Measurements from ENCODE around the gene CNOT1. TPM values are rescaled to one million over a fixed set of nuclear protein-coding genes. Genes with fewer than 3 reads are reported as not detected.

CNOT1 gene
- polyA plus RNA-seq, 1 donor from 2014 or later, result 66.2 TPM

- no peak for TF ChIP-seq RAD21 (conservative IDR thresholded peaks at IDR 0.05)
- TF ChIP-seq, protein P1, sequence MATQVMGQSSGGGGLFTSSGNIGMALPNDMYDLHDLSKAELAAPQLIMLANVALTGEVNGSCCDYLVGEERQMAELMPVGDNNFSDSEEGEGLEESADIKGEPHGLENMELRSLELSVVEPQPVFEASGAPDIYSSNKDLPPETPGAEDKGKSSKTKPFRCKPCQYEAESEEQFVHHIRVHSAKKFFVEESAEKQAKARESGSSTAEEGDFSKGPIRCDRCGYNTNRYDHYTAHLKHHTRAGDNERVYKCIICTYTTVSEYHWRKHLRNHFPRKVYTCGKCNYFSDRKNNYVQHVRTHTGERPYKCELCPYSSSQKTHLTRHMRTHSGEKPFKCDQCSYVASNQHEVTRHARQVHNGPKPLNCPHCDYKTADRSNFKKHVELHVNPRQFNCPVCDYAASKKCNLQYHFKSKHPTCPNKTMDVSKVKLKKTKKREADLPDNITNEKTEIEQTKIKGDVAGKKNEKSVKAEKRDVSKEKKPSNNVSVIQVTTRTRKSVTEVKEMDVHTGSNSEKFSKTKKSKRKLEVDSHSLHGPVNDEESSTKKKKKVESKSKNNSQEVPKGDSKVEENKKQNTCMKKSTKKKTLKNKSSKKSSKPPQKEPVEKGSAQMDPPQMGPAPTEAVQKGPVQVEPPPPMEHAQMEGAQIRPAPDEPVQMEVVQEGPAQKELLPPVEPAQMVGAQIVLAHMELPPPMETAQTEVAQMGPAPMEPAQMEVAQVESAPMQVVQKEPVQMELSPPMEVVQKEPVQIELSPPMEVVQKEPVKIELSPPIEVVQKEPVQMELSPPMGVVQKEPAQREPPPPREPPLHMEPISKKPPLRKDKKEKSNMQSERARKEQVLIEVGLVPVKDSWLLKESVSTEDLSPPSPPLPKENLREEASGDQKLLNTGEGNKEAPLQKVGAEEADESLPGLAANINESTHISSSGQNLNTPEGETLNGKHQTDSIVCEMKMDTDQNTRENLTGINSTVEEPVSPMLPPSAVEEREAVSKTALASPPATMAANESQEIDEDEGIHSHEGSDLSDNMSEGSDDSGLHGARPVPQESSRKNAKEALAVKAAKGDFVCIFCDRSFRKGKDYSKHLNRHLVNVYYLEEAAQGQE (IDR thresholded peaks at IDR 0.05; ENCODE audit: borderline replicate concordance), result no peak
- TF ChIP-seq EP300 (conservative IDR thresholded peaks at IDR 0.05; ENCODE audit: poor library complexity, severe bottlenecking), result no peak
- TF ChIP-seq, protein P2, sequence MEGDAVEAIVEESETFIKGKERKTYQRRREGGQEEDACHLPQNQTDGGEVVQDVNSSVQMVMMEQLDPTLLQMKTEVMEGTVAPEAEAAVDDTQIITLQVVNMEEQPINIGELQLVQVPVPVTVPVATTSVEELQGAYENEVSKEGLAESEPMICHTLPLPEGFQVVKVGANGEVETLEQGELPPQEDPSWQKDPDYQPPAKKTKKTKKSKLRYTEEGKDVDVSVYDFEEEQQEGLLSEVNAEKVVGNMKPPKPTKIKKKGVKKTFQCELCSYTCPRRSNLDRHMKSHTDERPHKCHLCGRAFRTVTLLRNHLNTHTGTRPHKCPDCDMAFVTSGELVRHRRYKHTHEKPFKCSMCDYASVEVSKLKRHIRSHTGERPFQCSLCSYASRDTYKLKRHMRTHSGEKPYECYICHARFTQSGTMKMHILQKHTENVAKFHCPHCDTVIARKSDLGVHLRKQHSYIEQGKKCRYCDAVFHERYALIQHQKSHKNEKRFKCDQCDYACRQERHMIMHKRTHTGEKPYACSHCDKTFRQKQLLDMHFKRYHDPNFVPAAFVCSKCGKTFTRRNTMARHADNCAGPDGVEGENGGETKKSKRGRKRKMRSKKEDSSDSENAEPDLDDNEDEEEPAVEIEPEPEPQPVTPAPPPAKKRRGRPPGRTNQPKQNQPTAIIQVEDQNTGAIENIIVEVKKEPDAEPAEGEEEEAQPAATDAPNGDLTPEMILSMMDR (IDR thresholded peaks at IDR 0.05; ENCODE audit: poor library complexity, severe bottlenecking), result no peak
- TF ChIP-seq MXI1 (conservative IDR thresholded peaks at IDR 0.05; ENCODE audit: poor library complexity, severe bottlenecking), result no peak
- Histone ChIP-seq H3K27me3 (ENCODE audit: insufficient read depth, low read depth, low read length) (no peaks in the 10 kb centered on the region), H3K9me3 (ENCODE audit: low read length) (no peaks in the 10 kb centered on the region), H3K4me2 (ENCODE audit: low read length) (no peak overlapping the region), H4K20me1 (ENCODE audit: insufficient read depth) (no peaks in the 10 kb centered on the region), H2AFZ (ENCODE audit: low read depth, low read length) (no peak overlapping the region), H3K9ac (ENCODE audit: low read length) (peak overlapping the region; percentile 16), H3K36me3 (ENCODE audit: insufficient read depth, low read length) (no peaks in the 10 kb centered on the region), H3F3A (ENCODE audit: insufficient read depth, low read length, poor library complexity, severe bottlenecking) (no peaks in the 10 kb centered on the region), H3K79me2 (replicated peaks; ENCODE audit: insufficient read depth, low read length) (no peaks in the 10 kb centered on the region), H3K27ac (ENCODE audit: low read length) (no peak overlapping the region), H3K4me3 (ENCODE audit: low read length) (no peak overlapping the region), H3K9me2 (ENCODE audit: insufficient read depth, low read length) (no peaks in the 10 kb centered on the region)
Observed at GRCh38 chr16:58485184-58485887, 144.3 kb downstream of the CNOT1 start.

DNA sequence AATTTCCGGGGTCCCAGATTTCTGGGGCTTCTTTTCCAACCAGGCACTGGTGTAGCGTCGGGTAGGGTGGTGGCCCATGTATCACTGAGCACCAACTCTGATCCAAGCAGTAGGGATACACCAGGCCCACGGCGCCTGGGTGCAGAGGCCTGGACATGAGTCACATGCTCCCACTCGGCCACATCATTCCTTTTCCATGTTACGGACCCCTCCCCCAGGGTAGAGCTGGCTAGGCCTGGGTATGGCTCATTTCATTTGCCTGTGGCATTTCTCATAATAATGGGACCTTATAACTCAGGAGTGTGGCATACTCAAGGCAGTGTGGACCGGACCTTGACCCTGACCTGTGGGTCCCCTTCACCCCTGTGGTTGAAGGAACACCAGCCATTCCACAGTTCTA lies 147.7 kb downstream of the CNOT1 start:
- H3K4me3 ChIP-seq (ENCODE audit: low read length), result no peak overlapping the region
- TF ChIP-seq SMC3 (conservative IDR thresholded peaks at IDR 0.05; ENCODE audit: poor library complexity) (no peak), EP300 (conservative IDR thresholded peaks at IDR 0.05; ENCODE audit: poor library complexity, severe bottlenecking) (no peak), POLR2AphosphoS5 (IDR thresholded peaks at IDR 0.05) (no peak), TAF1 (IDR thresholded peaks at IDR 0.05; ENCODE audit: low read depth) (no peak), RAD21 (conservative IDR thresholded peaks at IDR 0.05) (no peak), MXI1 (conservative IDR thresholded peaks at IDR 0.05; ENCODE audit: poor library complexity, severe bottlenecking) (no peak), EZH2 (IDR thresholded peaks at IDR 0.05; ENCODE audit: borderline replicate concordance, insufficient read depth, low read length, poor library complexity, severe bottlenecking) (no peak)
- TF ChIP-seq, protein P2 (IDR thresholded peaks at IDR 0.05; ENCODE audit: poor library complexity, severe bottlenecking), result no peak
- TF ChIP-seq, protein P1 (IDR thresholded peaks at IDR 0.05; ENCODE audit: borderline replicate concordance), result no peak
- H4K20me1 ChIP-seq (ENCODE audit: insufficient read depth), result no peaks in the 10 kb centered on the region
- H3K9me2 ChIP-seq (ENCODE audit: insufficient read depth, low read length), result no peaks in the 10 kb centered on the region
- no peaks in the 10 kb centered on the region for H3K9me3 ChIP-seq (ENCODE audit: low read length)
- no peak overlapping the region for H3K4me2 ChIP-seq (ENCODE audit: low read length)
- no peak overlapping the region for H3K27ac ChIP-seq (ENCODE audit: low read length)
- H2AFZ ChIP-seq (ENCODE audit: low read depth, low read length), result no peak overlapping the region
- H3K79me2 ChIP-seq (replicated peaks; ENCODE audit: insufficient read depth, low read length), result no peaks in the 10 kb centered on the region
- H3K27me3 ChIP-seq (ENCODE audit: insufficient read depth, low read depth, low read length), result no peaks in the 10 kb centered on the region
- H3K36me3 ChIP-seq (ENCODE audit: insufficient read depth, low read length), result no peaks in the 10 kb centered on the region
- no peaks in the 10 kb centered on the region for H3F3A ChIP-seq (ENCODE audit: insufficient read depth, low read length, poor library complexity, severe bottlenecking)
- H3K9ac ChIP-seq (ENCODE audit: low read length), result no peak overlapping the region
